Endometrial microvascular endothelial cells (primary cell): ENCODE results near the gene ACADSB. TPM values are rescaled to one million over a fixed set of nuclear protein-coding genes. Genes with fewer than 3 reads are reported as not detected.

Source experiments
- in situ Hi-C: cut with HindIII; loops from 2 replicates; pipeline ENCODE4 v1.10.0; 2017; ENCODE audit warnings: low sequenced_read_pairs, low pct_unique_long_range_greater_than_20kb; ENCODE audit errors: inconsistent ontology term
- total RNA-seq: library from RNA; depleted of rRNA; stranded (reverse); fragments of >200 nt; gene quantifications from one replicate; pipeline ENCODE4 v1.2.3, GENCODE V29; 2015; ENCODE audit errors: inconsistent ontology term

ACADSB gene
- total RNA-seq: 4.8 TPM

- in situ Hi-C loops: no loop called here
Measured at GRCh38 chr10:123008355-123009104, at the start of gene ACADSB, which contains the start of gene IKZF5. Gene ACADSB (plus strand): TSS chr10:123009006. CDS start chr10:123009030, 24 bp downstream. Gene IKZF5 (minus strand): TSS chr10:123008795. CDS start chr10:122998625, 10,170 bp downstream.

DNA sequence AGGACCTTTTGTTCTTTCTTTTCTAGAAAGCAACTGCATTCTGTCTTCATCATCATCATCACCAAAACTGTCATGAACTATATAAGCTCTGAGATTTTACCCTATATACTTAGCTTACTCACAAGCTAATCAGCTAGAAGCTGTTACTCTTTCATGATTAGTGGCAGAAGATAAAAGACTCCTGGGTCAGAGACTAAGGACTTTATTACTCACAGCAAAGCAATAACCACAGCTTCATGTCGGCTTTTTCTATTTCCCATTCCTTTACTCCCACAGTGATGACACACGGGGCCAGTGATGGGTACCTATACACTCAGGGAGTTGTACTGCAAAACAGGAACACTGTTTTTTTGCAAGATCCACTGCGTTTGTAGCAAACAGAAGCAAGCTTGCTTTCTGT lies 46.4 kb upstream of the ACADSB start:
- in situ Hi-C loops: no loop called here

DNA sequence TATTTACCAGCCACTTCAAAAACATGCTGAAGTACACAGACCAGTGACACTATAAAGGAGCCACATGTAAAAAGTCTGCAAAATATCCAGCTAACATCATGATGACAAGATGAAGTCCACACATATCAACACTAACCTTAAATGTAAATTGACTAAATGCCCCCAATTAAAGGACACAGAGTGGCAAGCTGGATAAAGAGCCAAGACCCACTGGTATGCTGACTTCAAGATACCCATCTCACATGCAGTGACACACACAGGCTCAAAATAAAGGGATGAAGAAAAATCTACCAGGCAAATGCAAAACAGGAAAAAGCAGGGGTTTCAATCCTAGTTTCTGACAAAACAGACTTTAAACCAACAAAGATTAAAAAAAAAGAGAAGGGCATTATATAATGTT lies 41.9 kb upstream of the ACADSB start:
- in situ Hi-C loops: no loop called here

DNA sequence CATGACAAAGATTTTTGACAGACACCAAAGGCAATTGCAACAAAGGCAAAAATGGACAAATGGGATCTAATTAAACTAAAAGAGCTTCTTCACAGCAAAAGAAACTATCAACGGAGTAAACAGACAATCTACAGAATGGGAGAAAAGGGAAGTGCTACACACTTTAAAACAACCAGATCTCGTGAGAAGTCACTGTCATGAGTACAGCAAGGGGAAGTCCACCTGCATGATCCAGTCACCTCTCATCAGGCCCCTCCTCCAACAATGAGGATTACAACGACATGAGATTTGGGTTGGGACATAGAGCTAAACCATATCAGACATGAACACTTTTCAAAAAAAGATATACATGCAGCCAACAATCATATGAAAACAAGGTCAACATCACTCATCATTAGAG lies 40.1 kb upstream of the ACADSB start:
- in situ Hi-C loops: no loop called here

- in situ Hi-C loops: no loop called here
Measured at GRCh38 chr10:122974023-122974422, 34.8 kb upstream of the ACADSB start.

DNA sequence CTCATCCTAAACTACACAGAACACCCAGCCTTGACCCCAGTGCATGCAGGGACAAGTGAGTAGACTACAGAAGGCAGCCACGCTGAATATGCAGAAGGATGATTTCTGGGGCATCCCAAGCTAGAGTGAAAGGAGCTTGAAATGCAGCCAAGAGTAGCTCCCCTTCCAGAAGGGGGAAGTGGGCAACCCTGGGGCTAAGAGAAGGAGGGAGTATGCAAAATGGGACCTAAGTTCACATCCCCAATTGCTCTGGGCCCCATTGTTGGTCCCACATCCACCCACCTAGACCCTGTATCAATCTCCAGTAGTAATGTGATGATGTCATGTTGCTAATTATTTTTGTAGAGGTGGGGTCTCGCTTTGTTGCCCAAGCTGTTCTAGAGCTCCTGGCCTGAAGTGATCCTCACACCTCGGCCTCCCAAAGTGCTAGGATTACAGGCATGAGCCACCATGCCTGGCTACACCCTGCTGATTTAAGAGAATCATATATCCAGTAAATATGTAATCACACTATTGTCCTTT lies 34.2 kb upstream of the ACADSB start:
- in situ Hi-C loops: no loop called here

DNA sequence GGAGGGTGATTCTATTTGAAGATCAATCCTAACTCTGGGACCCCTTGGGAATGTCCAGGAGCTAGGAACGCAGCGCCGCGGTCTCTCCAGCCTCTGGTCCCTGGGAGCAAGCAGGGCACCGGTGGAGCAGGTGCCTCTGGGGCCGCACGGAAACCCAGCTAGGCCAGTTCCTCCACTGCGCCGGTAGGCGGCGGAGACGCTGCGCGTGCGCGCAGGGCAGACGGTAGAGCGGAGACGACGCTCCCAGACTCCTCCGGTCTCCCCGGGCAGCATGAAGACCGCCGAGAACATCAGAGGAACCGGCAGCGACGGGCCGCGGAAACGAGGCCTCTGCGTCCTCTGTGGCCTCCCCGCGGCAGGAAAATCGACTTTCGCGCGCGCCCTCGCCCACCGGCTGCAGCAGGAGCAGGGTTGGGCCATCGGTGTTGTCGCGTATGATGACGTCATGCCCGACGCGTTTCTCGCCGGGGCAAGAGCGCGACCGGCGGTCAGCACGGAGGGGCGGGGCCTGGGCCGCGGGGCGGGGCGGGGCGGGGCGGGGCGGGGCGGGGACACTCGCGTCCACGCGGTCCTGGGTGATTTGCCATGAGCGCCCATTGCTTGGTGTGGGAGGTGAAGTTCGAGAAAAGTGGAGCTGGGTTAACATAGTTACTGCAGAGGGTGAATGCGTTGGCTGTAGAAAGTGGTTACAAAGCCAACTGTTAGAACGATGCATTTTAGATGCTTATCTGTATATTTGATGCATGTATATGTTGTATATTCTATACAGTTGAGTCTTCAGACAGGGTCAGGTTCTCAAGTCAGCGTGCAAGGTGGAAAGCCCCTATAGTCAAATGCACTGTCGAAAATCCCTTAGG lies 28.4 kb upstream of the ACADSB start, which contains the start of gene PSTK:
PSTK (plus strand) TSS at position 193 of the 857 bp plus-strand sequence; CDS start at position 272, 79 bp downstream.
- in situ Hi-C loops: no loop called here

- in situ Hi-C loops: no loop called here
Measured at GRCh38 chr10:122981066-122981464, 27.7 kb upstream of the ACADSB start.

DNA sequence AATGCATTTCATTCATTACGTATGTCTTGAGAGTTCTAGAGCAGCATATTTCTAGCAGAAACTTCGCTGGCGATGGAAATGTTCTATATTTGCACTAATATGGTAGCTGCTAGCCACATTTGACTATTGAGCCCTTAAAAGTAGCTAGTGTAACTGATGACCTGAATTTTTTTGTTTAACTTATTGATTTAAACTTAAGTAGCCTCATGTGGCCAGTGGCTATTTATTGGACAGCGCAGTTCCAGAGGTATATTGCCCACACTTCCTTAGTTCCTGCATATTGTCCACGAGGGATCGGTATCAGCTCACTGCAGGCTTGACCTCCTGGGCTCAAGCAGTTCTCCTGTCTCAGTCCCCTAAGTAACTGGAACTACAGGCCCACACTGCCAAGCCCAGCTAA lies 24.9 kb upstream of the ACADSB start:
- in situ Hi-C loops: no loop called here

GRCh38 chr10:122984708-122985107 lies 24.1 kb upstream of the ACADSB start:
- in situ Hi-C loops: no loop called here

- in situ Hi-C loops: no loop called here
Measured at GRCh38 chr10:122986335-122986734, 22.5 kb upstream of the ACADSB start.

GRCh38 chr10:122988501-122988900 lies 20.3 kb upstream of the ACADSB start:
- in situ Hi-C loops: no loop called here

DNA sequence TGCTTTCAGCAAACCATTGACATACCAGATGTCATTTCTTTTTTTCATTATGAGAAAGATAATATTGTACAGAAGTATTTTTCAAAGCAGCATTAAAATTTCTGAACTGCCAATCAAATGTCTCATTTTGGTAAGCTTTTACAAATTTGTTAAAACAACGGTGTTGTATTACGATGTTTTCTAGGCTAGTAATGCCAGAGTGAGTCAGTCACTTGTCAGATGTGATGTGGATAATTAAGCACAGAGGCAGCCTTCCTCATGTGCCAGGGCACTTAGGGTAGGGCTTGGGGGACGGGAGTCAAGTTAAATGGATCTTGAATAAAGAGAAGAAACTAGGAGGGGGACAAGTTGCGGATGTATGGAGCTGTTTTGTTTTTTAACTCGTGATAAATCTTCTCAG lies 18.5 kb upstream of the ACADSB start:
- in situ Hi-C loops: no loop called here

- in situ Hi-C loops: no loop called here
Measured at GRCh38 chr10:122992031-122992585, 16.7 kb upstream of the ACADSB start.

DNA sequence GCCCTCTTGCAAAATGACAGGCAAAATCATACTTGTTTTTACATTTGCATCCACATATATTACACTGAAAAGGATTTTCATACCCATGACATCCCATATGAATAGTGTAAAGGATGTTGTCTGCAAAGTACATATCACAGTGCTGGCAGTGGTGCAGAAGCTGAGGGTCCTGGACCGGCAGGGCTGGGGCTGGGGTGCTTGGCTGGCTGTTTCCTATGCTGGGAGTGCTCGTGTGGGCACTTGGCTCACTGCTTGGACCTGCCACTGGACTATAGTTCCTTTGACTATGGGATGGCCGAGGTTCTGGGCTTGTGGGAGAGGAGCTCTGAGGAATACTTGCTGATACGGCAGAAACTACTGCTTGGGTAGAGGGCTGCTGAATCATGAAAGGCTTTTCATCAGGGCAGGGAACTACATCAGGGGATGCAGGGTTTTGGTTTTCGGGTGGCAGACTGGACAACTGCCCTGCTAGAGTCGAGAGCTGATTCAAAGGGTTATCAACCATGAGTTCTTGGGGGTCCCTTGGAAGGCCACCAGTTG lies 14.9 kb upstream of the ACADSB start:
- in situ Hi-C loops: no loop called here

DNA sequence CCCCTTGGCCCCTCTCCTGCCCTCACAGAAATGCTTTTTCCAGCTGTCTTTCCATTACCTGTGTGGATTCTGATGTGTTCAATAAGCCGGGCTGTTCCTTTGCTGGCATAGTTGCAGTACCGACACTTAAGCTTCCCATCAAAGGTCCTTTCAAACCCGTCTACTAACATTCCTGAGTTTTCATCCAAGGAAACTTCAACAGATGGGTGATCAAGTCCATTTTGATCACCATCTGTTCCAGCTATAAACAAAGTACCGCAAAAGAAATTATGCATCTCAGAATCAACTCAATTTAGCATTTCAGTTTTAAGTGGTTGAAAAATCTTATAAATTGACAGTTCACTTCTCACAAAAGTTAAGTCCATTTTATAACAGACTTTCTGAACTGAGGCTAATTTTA lies 12.9 kb upstream of the ACADSB start:
- in situ Hi-C loops: no loop called here

GRCh38 chr10:122997864-122998263 lies 10.9 kb upstream of the ACADSB start:
- in situ Hi-C loops: no loop called here

- in situ Hi-C loops: no loop called here
Measured at GRCh38 chr10:122998360-122998917, 10.4 kb upstream of the ACADSB start.

- in situ Hi-C loops: no loop called here
Measured at GRCh38 chr10:122998934-122999333, 9.9 kb upstream of the ACADSB start.
